ENCODE data around the gene PTCH2. TPM values are rescaled to one million over a fixed set of nuclear protein-coding genes. Genes with fewer than 3 reads are reported as not detected.

PTCH2 gene
- total RNA-seq, 1 experiment from 2014 or later = 0.83 TPM

GRCh38 chr1:44777969-44778635, 65.0 kb downstream of the PTCH2 start:
- no peaks in the 10 kb centered on the region for H3K9me3 ChIP-seq (ENCODE audit: insufficient read depth, low read depth)
- H3F3A ChIP-seq (ENCODE audit: insufficient read depth, low read depth) = peaks cover 85% of the 10 kb centered on the region
- no peak for TF ChIP-seq CTCF (conservative IDR thresholded peaks at IDR 0.05)
- TF ChIP-seq EZH2 (IDR thresholded peaks at IDR 0.05; ENCODE audit: low read depth) = no peak
- peak overlapping the region; percentile 98 for H3K27ac ChIP-seq
- no peaks in the 10 kb centered on the region for H3K9me2 ChIP-seq (ENCODE audit: insufficient read depth)
- peak overlapping the region; percentile 84 for H3K4me2 ChIP-seq
- intact Hi-C loops (cut with micrococcal nuclease; ENCODE audit: unreplicated experiment) = no loop called here
- BruUV-seq (replicated peaks) = no TSS peak
- H4K20me1 ChIP-seq (ENCODE audit: insufficient read depth) = peaks cover 43% of the 10 kb centered on the region
- peak overlapping the region; percentile 95; the same call in 1 of the 2 replicates for H3K4me3 ChIP-seq
- ChIA-PET CTCF (no interaction called here), POLR2A (ENCODE audit: unreplicated experiment) (interaction anchor here (0.6 to 0.7 kb wide), 2 partner anchors 42 to 889 kb away, joined by 3 to 4 read pairs; no protein-coding TSS in a partner anchor)
- H3K36me3 ChIP-seq (ENCODE audit: low read depth) = peaks cover 49% of the 10 kb centered on the region
- H3K27me3 ChIP-seq (ENCODE audit: insufficient read depth, low read depth) = no peaks in the 10 kb centered on the region
- H3K79me2 ChIP-seq (ENCODE audit: low read depth) = peaks cover 60% of the 10 kb centered on the region
- H3K4me1 ChIP-seq (replicated peaks; ENCODE audit: insufficient read depth) = peaks cover 22% of the 10 kb centered on the region
- no peak for DNase-seq
- H2AFZ ChIP-seq = no peak overlapping the region

GRCh38 chr1:44777547-44777946, 65.5 kb downstream of the PTCH2 start:
- no TSS peak for BruUV-seq (replicated peaks)

GRCh38 chr1:44776730-44777068, 66.4 kb downstream of the PTCH2 start:
- Histone ChIP-seq H3K36me3 (ENCODE audit: low read depth) (peaks cover 49% of the 10 kb centered on the region), H3K4me1 (replicated peaks; ENCODE audit: insufficient read depth) (peaks cover 22% of the 10 kb centered on the region), H2AFZ (no peak overlapping the region), H3K27ac (peak overlapping the region; percentile 98), H4K20me1 (ENCODE audit: insufficient read depth) (peaks cover 43% of the 10 kb centered on the region), H3K9me2 (ENCODE audit: insufficient read depth) (no peaks in the 10 kb centered on the region), H3K9me3 (ENCODE audit: insufficient read depth, low read depth) (no peaks in the 10 kb centered on the region), H3K27me3 (ENCODE audit: insufficient read depth, low read depth) (no peaks in the 10 kb centered on the region), H3K4me2 (peak overlapping the region; percentile 84), H3F3A (ENCODE audit: insufficient read depth, low read depth) (peaks cover 80% of the 10 kb centered on the region), H3K79me2 (ENCODE audit: low read depth) (peaks cover 60% of the 10 kb centered on the region), H3K4me3 (peak overlapping the region; percentile 95)
- POLR2A ChIA-PET (ENCODE audit: unreplicated experiment) = interaction anchor here (0.6 kb wide), 1 partner anchor 23 kb away, joined by 4 read pairs; the partner anchor contains the start of gene PLK3
- intact Hi-C loops (cut with micrococcal nuclease; ENCODE audit: unreplicated experiment) = no loop called here
- no peak for DNase-seq
- CTCF ChIA-PET = interaction anchor here (1.0 to 1.2 kb wide), 3 partner anchors 17 to 45 kb away, joined by 3 to 4 read pairs (median 3); partner anchors contain the start of gene PLK3
- TF ChIP-seq CTCF (conservative IDR thresholded peaks at IDR 0.05) (no peak), EZH2 (IDR thresholded peaks at IDR 0.05; ENCODE audit: low read depth) (no peak)
- BruUV-seq (replicated peaks) = no TSS peak

More at GRCh38 chr1:44777547-44777946, 65.5 kb downstream of the PTCH2 start:
- no peaks in the 10 kb centered on the region for H3K27me3 ChIP-seq (ENCODE audit: insufficient read depth, low read depth)
- peak overlapping the region; percentile 98 for H3K27ac ChIP-seq
- H3K4me1 ChIP-seq (replicated peaks; ENCODE audit: insufficient read depth) = peaks cover 22% of the 10 kb centered on the region
- peaks cover 49% of the 10 kb centered on the region for H3K36me3 ChIP-seq (ENCODE audit: low read depth)
- H3K9me2 ChIP-seq (ENCODE audit: insufficient read depth) = no peaks in the 10 kb centered on the region
- peak overlapping the region; percentile 95 for H3K4me3 ChIP-seq
- peak overlapping the region; percentile 84 for H3K4me2 ChIP-seq
- no peak for TF ChIP-seq CTCF (conservative IDR thresholded peaks at IDR 0.05)
- H4K20me1 ChIP-seq (ENCODE audit: insufficient read depth) = peaks cover 43% of the 10 kb centered on the region
- DNase-seq = no peak
- intact Hi-C loops (cut with micrococcal nuclease; ENCODE audit: unreplicated experiment) = no loop called here
- peaks cover 85% of the 10 kb centered on the region for H3F3A ChIP-seq (ENCODE audit: insufficient read depth, low read depth)
- no peak overlapping the region for H2AFZ ChIP-seq
- no peaks in the 10 kb centered on the region for H3K9me3 ChIP-seq (ENCODE audit: insufficient read depth, low read depth)
- CTCF ChIA-PET = no interaction called here
- H3K79me2 ChIP-seq (ENCODE audit: low read depth) = peaks cover 60% of the 10 kb centered on the region
- POLR2A ChIA-PET (ENCODE audit: unreplicated experiment) = interaction anchor here (0.6 to 0.7 kb wide), 2 partner anchors 43 to 889 kb away, joined by 3 to 4 read pairs; no protein-coding TSS in a partner anchor
